Progenitor cell of endocrine pancreas (in vitro differentiated cells): ENCODE results near the gene ZDHHC8. TPM values are rescaled to one million over a fixed set of nuclear protein-coding genes. Genes with fewer than 3 reads are reported as not detected.

ENCODE experiments used
- DNase-seq: peaks from one replicate; pipeline ENCODE4 v3.0.0; 2021; ENCODE audit warnings: low spot score; ENCODE audit not compliant: unreplicated experiment
- H3K27ac Mint-ChIP-seq: 2 replicates; pipeline ENCODE4 v1.8.0; 2021; ENCODE audit warnings: mild to moderate bottlenecking, moderate library complexity, mixed read lengths
- H3K27me3 Mint-ChIP-seq: 2 replicates; pipeline ENCODE4 v1.8.0; 2021; ENCODE audit warnings: mixed read lengths
- H3K36me3 Mint-ChIP-seq: 2 replicates; pipeline ENCODE4 v1.8.0; 2022; ENCODE audit warnings: mixed read lengths; ENCODE audit not compliant: insufficient read depth
- H3K4me1 Mint-ChIP-seq: 2 replicates; pipeline ENCODE4 v1.8.0; 2021; ENCODE audit warnings: low read depth, mixed read lengths
- H3K4me3 Mint-ChIP-seq: 2 replicates; pipeline ENCODE4 v1.8.0; 2021; ENCODE audit warnings: low read depth, mild to moderate bottlenecking, moderate library complexity, mixed read lengths
- H3K9me3 Mint-ChIP-seq: 2 replicates; pipeline ENCODE4 v1.8.0; 2021; ENCODE audit warnings: low read depth, mixed read lengths
- total RNA-seq: library from RNA; stranded (reverse); gene quantifications from 2 replicates; pipeline ENCODE4 v1.2.1, GENCODE V29; 2021
- TF ChIP-seq, protein P1 (sequence below): fragments of 200-600 bp; sonication (generic); IDR thresholded peaks from one replicate; pipeline ENCODE4 v1.5.0; 2021; ENCODE audit warnings: antibody characterized with exemption, mild to moderate bottlenecking; ENCODE audit not compliant: unreplicated experiment

ZDHHC8 gene
- total RNA-seq, 1 donor from 2014 or later, result 82.1 TPM

DNA sequence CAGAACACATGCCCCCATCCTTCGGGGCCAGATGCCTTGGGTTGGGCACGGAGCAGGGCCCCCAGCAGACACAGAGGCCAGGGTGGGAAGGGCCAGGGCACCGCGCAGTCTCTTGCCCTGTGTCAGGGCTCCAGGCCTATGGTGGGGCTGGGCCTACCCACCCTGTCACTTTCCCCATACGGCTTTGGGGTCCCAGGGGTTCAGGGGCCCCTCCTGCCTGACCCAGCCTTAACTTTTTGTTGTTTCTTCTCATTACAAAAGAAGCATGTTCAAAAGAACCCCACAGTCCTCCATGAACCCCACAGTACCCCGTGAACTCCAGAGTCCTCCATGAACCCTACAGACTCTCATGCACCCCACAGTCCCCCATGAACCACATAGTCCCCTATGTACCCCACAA lies 52.2 kb downstream of the ZDHHC8 start:
- Mint-ChIP-seq H3K4me3 (no peak overlapping the region), H3K27me3 (no peaks in the 10 kb centered on the region), H3K9me3 (no peaks in the 10 kb centered on the region), H3K27ac (no peak overlapping the region), H3K36me3 (no peaks in the 10 kb centered on the region), H3K4me1 (peaks cover 12% of the 10 kb centered on the region)
- TF ChIP-seq, protein P1, sequence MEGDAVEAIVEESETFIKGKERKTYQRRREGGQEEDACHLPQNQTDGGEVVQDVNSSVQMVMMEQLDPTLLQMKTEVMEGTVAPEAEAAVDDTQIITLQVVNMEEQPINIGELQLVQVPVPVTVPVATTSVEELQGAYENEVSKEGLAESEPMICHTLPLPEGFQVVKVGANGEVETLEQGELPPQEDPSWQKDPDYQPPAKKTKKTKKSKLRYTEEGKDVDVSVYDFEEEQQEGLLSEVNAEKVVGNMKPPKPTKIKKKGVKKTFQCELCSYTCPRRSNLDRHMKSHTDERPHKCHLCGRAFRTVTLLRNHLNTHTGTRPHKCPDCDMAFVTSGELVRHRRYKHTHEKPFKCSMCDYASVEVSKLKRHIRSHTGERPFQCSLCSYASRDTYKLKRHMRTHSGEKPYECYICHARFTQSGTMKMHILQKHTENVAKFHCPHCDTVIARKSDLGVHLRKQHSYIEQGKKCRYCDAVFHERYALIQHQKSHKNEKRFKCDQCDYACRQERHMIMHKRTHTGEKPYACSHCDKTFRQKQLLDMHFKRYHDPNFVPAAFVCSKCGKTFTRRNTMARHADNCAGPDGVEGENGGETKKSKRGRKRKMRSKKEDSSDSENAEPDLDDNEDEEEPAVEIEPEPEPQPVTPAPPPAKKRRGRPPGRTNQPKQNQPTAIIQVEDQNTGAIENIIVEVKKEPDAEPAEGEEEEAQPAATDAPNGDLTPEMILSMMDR, result no peak
- DNase-seq, result no peak

DNA sequence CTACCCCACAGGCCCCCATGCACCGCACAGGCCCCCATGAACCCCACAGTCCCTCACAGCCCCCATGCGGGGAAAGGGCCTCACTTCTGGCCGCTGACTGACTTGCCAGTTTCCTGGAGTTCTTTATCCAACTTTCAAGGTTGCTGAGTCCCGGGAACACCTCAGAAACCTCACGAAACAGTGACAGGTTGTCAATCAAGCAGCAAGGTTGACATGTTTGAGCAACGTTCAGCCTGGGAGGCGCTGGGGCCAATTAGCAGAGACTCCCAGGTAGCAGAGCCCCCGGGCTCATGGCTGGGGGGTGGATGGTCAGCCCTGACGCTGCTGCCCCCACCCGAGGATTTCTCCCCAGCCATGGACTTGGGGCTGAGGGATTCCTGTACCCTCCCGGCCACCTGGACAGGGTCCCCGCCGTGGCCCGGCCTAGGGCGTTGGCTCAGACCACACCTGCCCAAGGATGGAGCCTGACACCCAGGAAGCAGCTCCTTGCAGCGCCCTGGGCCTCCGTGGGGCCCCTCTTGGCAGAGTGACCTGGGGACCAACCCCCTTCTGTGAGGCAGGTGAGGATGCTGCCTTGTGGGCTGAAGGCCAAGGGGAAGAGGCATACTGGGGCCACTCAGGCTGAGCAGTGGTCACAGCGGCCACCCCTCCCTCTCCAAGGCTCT lies 53.0 kb downstream of the ZDHHC8 start:
- Mint-ChIP-seq H3K27me3 (no peaks in the 10 kb centered on the region), H3K27ac (no peak overlapping the region), H3K9me3 (no peaks in the 10 kb centered on the region), H3K4me1 (peaks cover 12% of the 10 kb centered on the region), H3K4me3 (no peak overlapping the region), H3K36me3 (no peaks in the 10 kb centered on the region)
- DNase-seq, result no peak
- TF ChIP-seq, protein P1, result no peak

DNA sequence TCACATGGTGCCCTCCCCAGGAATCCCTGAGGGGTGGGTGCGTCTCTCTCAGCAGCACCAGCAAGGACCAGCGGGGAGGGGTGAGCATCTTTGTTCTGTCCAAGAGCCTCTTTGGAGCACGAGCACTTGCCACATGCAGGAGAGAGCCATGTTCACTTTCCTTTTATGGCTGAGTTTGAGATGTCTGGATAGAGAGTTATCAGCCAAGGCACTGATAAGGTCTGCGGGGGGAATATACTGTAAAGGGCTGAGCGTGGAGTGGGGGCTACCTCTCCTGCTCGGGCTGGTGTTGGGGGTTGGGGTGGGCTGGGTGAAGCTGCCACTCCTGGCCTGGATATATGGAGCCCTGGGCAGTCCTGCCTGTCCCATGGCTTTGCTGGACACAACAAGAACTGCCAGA lies 54.1 kb downstream of the ZDHHC8 start:
- TF ChIP-seq, protein P1, result no peak
- Mint-ChIP-seq H3K36me3 (no peaks in the 10 kb centered on the region), H3K27ac (no peak overlapping the region)

DNA sequence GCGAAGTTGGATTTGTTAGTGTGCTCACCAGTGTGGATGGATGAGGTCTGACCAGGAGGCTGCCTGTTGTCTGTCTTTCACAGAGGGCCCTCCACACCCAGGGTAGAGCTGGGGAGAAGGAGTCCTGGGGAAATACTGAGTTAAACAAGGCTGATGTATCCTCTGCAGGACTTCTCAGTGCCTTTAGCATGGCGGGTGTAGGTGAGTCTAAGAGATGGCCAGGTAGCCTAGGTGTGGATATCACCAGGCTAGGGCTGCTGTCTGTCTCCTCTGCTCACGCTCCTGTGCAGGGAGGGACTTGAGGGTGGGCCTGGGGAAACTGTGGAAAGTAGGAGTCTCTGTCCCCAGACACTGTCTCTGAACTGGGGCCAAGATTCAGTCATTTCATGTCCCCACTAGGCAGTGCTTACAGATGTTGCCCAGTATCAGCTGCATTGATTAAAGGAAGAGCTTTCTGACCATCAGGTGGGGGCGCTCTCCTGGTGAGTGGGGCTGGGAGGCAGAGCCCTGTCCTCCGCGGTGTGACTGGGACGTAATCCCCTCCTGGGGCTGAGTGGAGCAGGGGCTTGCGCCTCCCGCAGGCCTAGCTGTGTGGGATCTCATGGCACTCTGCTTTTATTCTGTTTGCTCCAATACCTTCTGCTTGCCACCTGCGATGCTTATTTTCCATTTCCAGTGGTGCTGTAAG lies 54.7 kb downstream of the ZDHHC8 start:
- H3K36me3 Mint-ChIP-seq, result no peaks in the 10 kb centered on the region
- peaks cover 7% of the 10 kb centered on the region for H3K27me3 Mint-ChIP-seq
- no peaks in the 10 kb centered on the region for H3K9me3 Mint-ChIP-seq
- TF ChIP-seq, protein P1, result peak; percentile 37
- no peak overlapping the region for H3K4me3 Mint-ChIP-seq
- H3K4me1 Mint-ChIP-seq, result peaks cover 12% of the 10 kb centered on the region
- no peak for DNase-seq
- H3K27ac Mint-ChIP-seq, result no peak overlapping the region

More for the DNA sequence above, 54.1 kb downstream of the ZDHHC8 start:
- H3K27me3 Mint-ChIP-seq, result peaks cover 4% of the 10 kb centered on the region
- no peak overlapping the region for H3K4me3 Mint-ChIP-seq
- no peaks in the 10 kb centered on the region for H3K9me3 Mint-ChIP-seq
- H3K4me1 Mint-ChIP-seq, result peaks cover 12% of the 10 kb centered on the region
- no peak for DNase-seq

DNA sequence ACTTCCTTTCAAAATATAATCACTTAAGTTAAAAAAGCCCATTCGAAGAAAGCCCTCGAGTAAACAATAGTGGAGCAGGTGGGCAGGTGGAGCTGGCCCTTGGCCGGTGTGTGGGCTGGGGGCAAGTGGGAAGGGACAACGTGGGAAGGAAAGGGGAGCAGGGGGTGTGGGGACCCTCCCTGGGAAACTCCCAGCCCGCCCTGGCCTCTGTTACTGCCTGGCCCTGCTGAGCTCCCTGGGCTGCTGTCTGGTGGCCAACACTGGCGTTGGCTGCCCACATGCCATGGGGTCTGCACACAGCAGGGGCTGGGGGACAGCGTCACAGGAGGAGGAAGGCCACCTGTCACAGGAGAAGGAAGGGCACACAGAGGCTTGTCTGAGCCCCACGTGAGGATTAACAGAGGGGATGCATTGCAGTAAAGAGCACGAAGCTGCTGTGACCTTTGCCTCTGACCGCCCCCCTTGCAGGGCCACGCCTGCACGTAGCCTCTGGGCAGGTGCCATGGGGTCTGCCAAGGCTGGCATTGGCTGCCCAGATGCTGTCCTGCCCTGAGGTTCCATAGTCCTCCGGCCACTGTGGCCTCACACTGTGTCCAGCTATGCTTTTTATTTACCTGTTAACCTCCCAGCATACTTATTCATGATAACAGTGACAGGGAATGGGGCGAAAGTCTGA lies 55.4 kb downstream of the ZDHHC8 start:
- TF ChIP-seq, protein P1, result no peak
- no peak overlapping the region for H3K4me3 Mint-ChIP-seq
- no peaks in the 10 kb centered on the region for H3K9me3 Mint-ChIP-seq
- peaks cover 7% of the 10 kb centered on the region for H3K27me3 Mint-ChIP-seq
- H3K27ac Mint-ChIP-seq, result no peak overlapping the region
- peaks cover 12% of the 10 kb centered on the region for H3K4me1 Mint-ChIP-seq
- no peak for DNase-seq
- no peaks in the 10 kb centered on the region for H3K36me3 Mint-ChIP-seq
